Duodenal mucosa (tissue), 2 donors: ENCODE measurements around the gene LPAR2.
A peak's percentile ranks its signal among the peaks of the same experiment; 100 is the strongest.

Experiments used
- H3K27ac ChIP-seq: one replicate; pipeline ENCODE4 v1.7.0; 2013; ENCODE audit warnings: low read depth, low read length
- H3K27me3 ChIP-seq, 2 donors: one replicate each; pipeline ENCODE4 v1.7.0; 2013; ENCODE audit warnings: low read length in 2 of 2, control low read depth in 1 of 2; ENCODE audit not compliant: insufficient read depth in 2 of 2, control insufficient read depth in 1 of 2
- H3K36me3 ChIP-seq, 2 donors: one replicate each; pipeline ENCODE4 v1.7.0; 2013; ENCODE audit warnings: low read length in 2 of 2, control low read depth in 1 of 2; ENCODE audit not compliant: insufficient read depth in 2 of 2, control insufficient read depth in 1 of 2
- H3K4me1 ChIP-seq, 2 donors: one replicate each; pipeline ENCODE4 v1.7.0; 2013; ENCODE audit warnings: low read length in 2 of 2, control low read depth in 1 of 2; ENCODE audit not compliant: insufficient read depth in 2 of 2, control insufficient read depth in 1 of 2
- H3K4me3 ChIP-seq, 2 donors: one replicate each; pipeline ENCODE4 v1.7.0; 2013; ENCODE audit warnings: low read length in 2 of 2, low read depth in 1 of 2
- H3K9ac ChIP-seq, 2 donors: one replicate each; pipeline ENCODE4 v1.7.0; 2013; ENCODE audit warnings: low read length in 2 of 2, low read depth in 1 of 2
- H3K9me3 ChIP-seq, 2 donors: one replicate each; pipeline ENCODE4 v1.7.0; 2013; ENCODE audit warnings: low read length in 2 of 2, control low read depth in 1 of 2; ENCODE audit not compliant: control insufficient read depth in 1 of 2

Gene LPAR2

GRCh38 chr19:19662344-19662743 lies 34.3 kb upstream of the LPAR2 start:
- H3K4me3 ChIP-seq, result peak overlapping the region; percentile 79 to 92
- peak overlapping the region; percentile 75 to 78 for H3K9ac ChIP-seq
- H3K4me1 ChIP-seq, result peaks cover 17 to 24% of the 10 kb centered on the region in 2 donors
- no peaks in the 10 kb centered on the region for H3K9me3 ChIP-seq
- no peak overlapping the region for H3K27ac ChIP-seq
- peaks cover 10 to 26% of the 10 kb centered on the region in 2 donors for H3K36me3 ChIP-seq
- no peaks in the 10 kb centered on the region for H3K27me3 ChIP-seq

GRCh38 chr19:19661675-19662251 lies 33.7 kb upstream of the LPAR2 start:
- H3K9me3 ChIP-seq, result no peaks in the 10 kb centered on the region
- peaks cover 17 to 24% of the 10 kb centered on the region in 2 donors for H3K4me1 ChIP-seq
- peak overlapping the region in 1 of 2 donors; percentile 36 for H3K9ac ChIP-seq
- H3K27ac ChIP-seq, result peak overlapping the region; percentile 39
- H3K4me3 ChIP-seq, result peak overlapping the region; percentile 79 to 92
- peaks cover 15 to 32% of the 10 kb centered on the region in 2 donors for H3K36me3 ChIP-seq
- no peaks in the 10 kb centered on the region for H3K27me3 ChIP-seq

- Histone ChIP-seq H3K9ac (peak overlapping the region in 1 of 2 donors; percentile 36), H3K9me3 (no peaks in the 10 kb centered on the region), H3K4me3 (peak overlapping the region; percentile 15 to 92), H3K27ac (peak overlapping the region; percentile 39), H3K27me3 (no peaks in the 10 kb centered on the region), H3K36me3 (peaks cover 19 to 38% of the 10 kb centered on the region in 2 donors), H3K4me1 (peaks cover 17 to 24% of the 10 kb centered on the region in 2 donors)
Observed at GRCh38 chr19:19661141-19661674, 33.2 kb upstream of the LPAR2 start.

GRCh38 chr19:19659646-19660245 lies 31.7 kb upstream of the LPAR2 start:
- H3K4me1 ChIP-seq, result peaks cover 17 to 24% of the 10 kb centered on the region in 2 donors
- H3K27ac ChIP-seq, result no peak overlapping the region
- no peaks in the 10 kb centered on the region for H3K27me3 ChIP-seq
- H3K9me3 ChIP-seq, result no peaks in the 10 kb centered on the region
- no peak overlapping the region for H3K4me3 ChIP-seq
- H3K9ac ChIP-seq, result no peak overlapping the region
- peaks cover 32 to 52% of the 10 kb centered on the region in 2 donors for H3K36me3 ChIP-seq

- Histone ChIP-seq H3K9ac (no peak overlapping the region), H3K4me3 (no peak overlapping the region), H3K4me1 (peaks cover 13 to 17% of the 10 kb centered on the region in 2 donors), H3K9me3 (no peaks in the 10 kb centered on the region), H3K36me3 (peaks cover 45 to 74% of the 10 kb centered on the region in 2 donors), H3K27me3 (no peaks in the 10 kb centered on the region), H3K27ac (no peak overlapping the region)
Observed at GRCh38 chr19:19657397-19657783, 29.4 kb upstream of the LPAR2 start.

GRCh38 chr19:19656451-19657396 lies 28.7 kb upstream of the LPAR2 start:
- no peak overlapping the region for H3K27ac ChIP-seq
- peaks cover 50 to 80% of the 10 kb centered on the region in 2 donors for H3K36me3 ChIP-seq
- H3K4me3 ChIP-seq, result no peak overlapping the region
- no peaks in the 10 kb centered on the region for H3K27me3 ChIP-seq
- H3K9ac ChIP-seq, result no peak overlapping the region
- H3K4me1 ChIP-seq, result peaks cover 7 to 10% of the 10 kb centered on the region in 2 donors
- no peaks in the 10 kb centered on the region for H3K9me3 ChIP-seq

- Histone ChIP-seq H3K9me3 (no peaks in the 10 kb centered on the region), H3K4me1 (peaks cover 0 to 3% of the 10 kb centered on the region in 2 donors), H3K36me3 (peaks cover 59 to 90% of the 10 kb centered on the region in 2 donors)
Observed at GRCh38 chr19:19655641-19656343, 27.8 kb upstream of the LPAR2 start.

GRCh38 chr19:19655051-19655594 lies 27.1 kb upstream of the LPAR2 start:
- Histone ChIP-seq H3K27ac (no peak overlapping the region), H3K4me3 (no peak overlapping the region), H3K36me3 (peaks cover 59 to 95% of the 10 kb centered on the region in 2 donors), H3K27me3 (no peaks in the 10 kb centered on the region), H3K9me3 (no peaks in the 10 kb centered on the region), H3K9ac (no peak overlapping the region), H3K4me1 (peaks cover 0 to 3% of the 10 kb centered on the region in 2 donors)

More at GRCh38 chr19:19655641-19656343, 27.8 kb upstream of the LPAR2 start:
- H3K27ac ChIP-seq, result no peak overlapping the region
- H3K9ac ChIP-seq, result no peak overlapping the region
- H3K27me3 ChIP-seq, result no peaks in the 10 kb centered on the region
- H3K4me3 ChIP-seq, result no peak overlapping the region

GRCh38 chr19:19654441-19654840 lies 26.4 kb upstream of the LPAR2 start:
- Histone ChIP-seq H3K27ac (no peak overlapping the region), H3K36me3 (peaks cover 55 to 96% of the 10 kb centered on the region in 2 donors), H3K27me3 (no peaks in the 10 kb centered on the region), H3K4me1 (no peaks in the 10 kb centered on the region), H3K9ac (no peak overlapping the region), H3K9me3 (no peaks in the 10 kb centered on the region), H3K4me3 (no peak overlapping the region)
